ENCODE results near the gene FLNB.

FLNB gene

GRCh38 chr3:58074116-58074715, 66.0 kb downstream of the FLNB start:
- H3K4me3 ChIP-seq (ENCODE audit: low read length) = no peak overlapping the region
- no peaks in the 10 kb centered on the region for H3K9me3 ChIP-seq (ENCODE audit: insufficient read depth, low read depth, low read length)
- H3K27me3 ChIP-seq (ENCODE audit: insufficient read depth, low read length) = no peaks in the 10 kb centered on the region
- H3K9ac ChIP-seq (ENCODE audit: low read depth, low read length) = no peak overlapping the region
- H3K4me1 ChIP-seq (ENCODE audit: insufficient read depth, low read length) = no peaks in the 10 kb centered on the region; the same call in 1 of the 2 replicates
- WGBS = 88% methylated on average over 5 of the region's 5 CpGs
- H3K36me3 ChIP-seq (ENCODE audit: insufficient read depth, low read length) = peaks cover 26% of the 10 kb centered on the region
- no peak overlapping the region for H3K27ac ChIP-seq (ENCODE audit: low read depth, low read length)

- Histone ChIP-seq H3K9ac (ENCODE audit: low read depth, low read length) (no peak overlapping the region), H3K36me3 (ENCODE audit: insufficient read depth, low read length) (peaks cover 33% of the 10 kb centered on the region), H3K27me3 (ENCODE audit: insufficient read depth, low read length) (no peaks in the 10 kb centered on the region), H3K9me3 (ENCODE audit: insufficient read depth, low read depth, low read length) (no peaks in the 10 kb centered on the region), H3K4me3 (ENCODE audit: low read length) (no peak overlapping the region), H3K4me1 (ENCODE audit: insufficient read depth, low read length) (no peaks in the 10 kb centered on the region; the same call in 1 of the 2 replicates), H3K27ac (ENCODE audit: low read depth, low read length) (no peak overlapping the region)
- 87% methylated on average over 2 of the region's 2 CpGs for WGBS
Observed at GRCh38 chr3:58074997-58075396, 66.8 kb downstream of the FLNB start.

GRCh38 chr3:58077596-58078285, 69.5 kb downstream of the FLNB start:
- peaks cover 6% of the 10 kb centered on the region for H3K4me1 ChIP-seq (ENCODE audit: insufficient read depth, low read length)
- peaks cover 52% of the 10 kb centered on the region for H3K36me3 ChIP-seq (ENCODE audit: insufficient read depth, low read length)
- no peak overlapping the region for H3K27ac ChIP-seq (ENCODE audit: low read depth, low read length)
- H3K27me3 ChIP-seq (ENCODE audit: insufficient read depth, low read length) = no peaks in the 10 kb centered on the region
- H3K9me3 ChIP-seq (ENCODE audit: insufficient read depth, low read depth, low read length) = no peaks in the 10 kb centered on the region
- no peak overlapping the region for H3K9ac ChIP-seq (ENCODE audit: low read depth, low read length)
- no peak overlapping the region for H3K4me3 ChIP-seq (ENCODE audit: low read length)

GRCh38 chr3:58078610-58079009, 70.4 kb downstream of the FLNB start:
- no peak overlapping the region for H3K27ac ChIP-seq (ENCODE audit: low read depth, low read length)
- no peaks in the 10 kb centered on the region for H3K9me3 ChIP-seq (ENCODE audit: insufficient read depth, low read depth, low read length)
- 94% methylated on average over 4 of the region's 4 CpGs for WGBS
- H3K9ac ChIP-seq (ENCODE audit: low read depth, low read length) = no peak overlapping the region
- H3K27me3 ChIP-seq (ENCODE audit: insufficient read depth, low read length) = no peaks in the 10 kb centered on the region
- H3K4me1 ChIP-seq (ENCODE audit: insufficient read depth, low read length) = peaks cover 6% of the 10 kb centered on the region
- H3K36me3 ChIP-seq (ENCODE audit: insufficient read depth, low read length) = peaks cover 55% of the 10 kb centered on the region
- H3K4me3 ChIP-seq (ENCODE audit: low read length) = no peak overlapping the region

- Histone ChIP-seq H3K36me3 (ENCODE audit: insufficient read depth, low read length) (peaks cover 55% of the 10 kb centered on the region), H3K27ac (ENCODE audit: low read depth, low read length) (no peak overlapping the region)
- WGBS = 94% methylated on average over 9 of the region's 9 CpGs
Observed at GRCh38 chr3:58079773-58080172, 71.6 kb downstream of the FLNB start.

DNA sequence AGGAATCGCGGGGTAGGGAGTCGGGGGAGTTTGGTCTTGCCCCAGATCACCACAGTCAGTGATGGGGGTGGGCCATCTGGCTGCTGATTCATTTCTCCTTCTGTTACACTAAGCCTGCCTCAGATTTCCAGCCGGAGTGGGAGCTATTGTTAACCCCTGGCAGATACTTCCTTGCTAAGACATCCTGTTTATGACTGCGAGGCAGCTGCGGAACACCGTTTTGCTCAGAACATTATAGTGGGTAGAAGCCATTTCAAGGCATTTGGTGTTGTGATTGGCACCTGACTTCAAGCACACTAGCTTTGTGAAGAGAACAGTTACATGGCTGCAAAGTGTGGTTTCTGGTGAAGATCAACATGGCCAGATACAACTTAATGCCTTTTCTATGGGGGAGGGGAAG, 73.8 kb downstream of the FLNB start:
- WGBS = 84% methylated on average over 7 of the region's 7 CpGs
- Histone ChIP-seq H3K27ac (ENCODE audit: low read depth, low read length) (peak overlapping the region; percentile 41; the same call in 1 of the 2 replicates), H3K36me3 (ENCODE audit: insufficient read depth, low read length) (peaks cover 54% of the 10 kb centered on the region), H3K9me3 (ENCODE audit: insufficient read depth, low read depth, low read length) (no peaks in the 10 kb centered on the region), H3K9ac (ENCODE audit: low read depth, low read length) (peak overlapping the region; percentile 17; the same call in 1 of the 2 replicates), H3K4me3 (ENCODE audit: low read length) (no peak overlapping the region), H3K27me3 (ENCODE audit: insufficient read depth, low read length) (no peaks in the 10 kb centered on the region), H3K4me1 (ENCODE audit: insufficient read depth, low read length) (peaks cover 6% of the 10 kb centered on the region; the same call in 1 of the 2 replicates)

More at GRCh38 chr3:58079773-58080172, 71.6 kb downstream of the FLNB start:
- Histone ChIP-seq H3K9ac (ENCODE audit: low read depth, low read length) (no peak overlapping the region), H3K4me3 (ENCODE audit: low read length) (no peak overlapping the region), H3K27me3 (ENCODE audit: insufficient read depth, low read length) (no peaks in the 10 kb centered on the region), H3K9me3 (ENCODE audit: insufficient read depth, low read depth, low read length) (no peaks in the 10 kb centered on the region), H3K4me1 (ENCODE audit: insufficient read depth, low read length) (peaks cover 6% of the 10 kb centered on the region; the same call in 1 of the 2 replicates)

DNA sequence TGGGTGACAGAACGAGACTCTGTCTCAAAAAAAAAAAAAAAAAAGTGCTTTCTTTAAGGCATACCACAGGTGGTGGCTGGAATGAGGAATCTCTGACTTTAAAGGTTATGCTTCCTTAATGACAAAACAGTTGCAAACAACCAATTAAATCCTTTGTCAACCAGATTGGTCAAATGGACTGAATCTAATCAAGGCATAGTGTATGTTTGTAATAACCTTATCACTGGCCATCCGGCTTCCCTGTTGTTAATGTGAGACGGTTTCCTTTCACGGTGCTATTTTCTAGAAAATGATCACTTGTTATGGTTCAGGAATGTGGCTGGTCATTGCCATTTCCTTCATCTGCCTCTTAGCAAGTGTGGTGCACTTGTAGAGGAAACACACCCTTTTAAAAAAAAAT, 75.9 kb downstream of the FLNB start:
- Histone ChIP-seq H3K27ac (ENCODE audit: low read depth, low read length) (no peak overlapping the region), H3K9ac (ENCODE audit: low read depth, low read length) (no peak overlapping the region), H3K9me3 (ENCODE audit: insufficient read depth, low read depth, low read length) (no peaks in the 10 kb centered on the region), H3K4me3 (ENCODE audit: low read length) (no peak overlapping the region), H3K36me3 (ENCODE audit: insufficient read depth, low read length) (peaks cover 42% of the 10 kb centered on the region), H3K4me1 (ENCODE audit: insufficient read depth, low read length) (peaks cover 6% of the 10 kb centered on the region; the same call in 1 of the 2 replicates), H3K27me3 (ENCODE audit: insufficient read depth, low read length) (no peaks in the 10 kb centered on the region)
- WGBS = 99% methylated on average over 3 of the region's 4 CpGs

DNA sequence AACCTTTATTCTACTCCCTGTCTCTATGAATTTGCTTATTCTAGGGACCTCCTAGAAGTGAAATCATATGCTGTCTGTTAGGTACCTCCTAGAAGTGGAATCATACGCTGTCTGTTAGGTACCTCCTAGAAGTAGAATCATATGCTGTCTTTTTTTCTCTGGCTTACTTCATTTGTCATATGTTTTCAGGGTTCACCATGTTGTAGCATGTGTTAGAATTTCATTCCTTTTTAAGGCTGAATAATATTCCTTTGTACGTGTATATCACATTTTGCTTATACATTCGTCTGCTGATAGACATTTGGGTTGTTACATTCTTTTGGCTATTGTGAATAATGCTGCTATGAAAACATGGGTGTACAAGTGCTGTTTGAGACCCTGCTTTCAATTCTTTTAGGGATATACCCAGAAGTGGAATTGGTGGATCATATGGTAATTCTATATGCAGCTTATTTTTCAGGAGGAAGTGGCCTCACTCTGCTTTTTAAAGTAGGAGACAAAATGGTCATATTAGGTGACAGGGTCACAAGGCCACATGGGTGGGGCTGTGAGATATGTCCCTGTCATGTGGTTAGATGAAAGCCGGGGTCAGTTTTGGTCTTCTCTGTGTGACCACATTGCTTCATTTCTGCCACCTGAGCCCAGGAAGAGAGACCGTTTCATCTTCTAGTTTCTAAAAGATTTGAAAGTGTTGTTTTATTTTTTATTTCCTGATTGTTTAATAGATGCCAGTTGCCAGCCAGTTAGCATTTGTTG, 76.7 kb downstream of the FLNB start:
- H3K9me3 ChIP-seq (ENCODE audit: insufficient read depth, low read depth, low read length) = no peaks in the 10 kb centered on the region
- H3K27ac ChIP-seq (ENCODE audit: low read depth, low read length) = no peak overlapping the region
- H3K27me3 ChIP-seq (ENCODE audit: insufficient read depth, low read length) = no peaks in the 10 kb centered on the region
- H3K4me1 ChIP-seq (ENCODE audit: insufficient read depth, low read length) = peaks cover 6% of the 10 kb centered on the region; the same call in 1 of the 2 replicates
- H3K9ac ChIP-seq (ENCODE audit: low read depth, low read length) = no peak overlapping the region
- H3K4me3 ChIP-seq (ENCODE audit: low read length) = no peak overlapping the region
- 95% methylated on average over 5 of the region's 5 CpGs for WGBS
- peaks cover 39% of the 10 kb centered on the region for H3K36me3 ChIP-seq (ENCODE audit: insufficient read depth, low read length)

GRCh38 chr3:58085616-58086015, 77.4 kb downstream of the FLNB start:
- 91% methylated on average over 6 of the region's 6 CpGs for WGBS
- Histone ChIP-seq H3K4me1 (ENCODE audit: insufficient read depth, low read length) (peaks cover 6% of the 10 kb centered on the region; the same call in 1 of the 2 replicates), H3K27me3 (ENCODE audit: insufficient read depth, low read length) (no peaks in the 10 kb centered on the region), H3K27ac (ENCODE audit: low read depth, low read length) (no peak overlapping the region), H3K9ac (ENCODE audit: low read depth, low read length) (no peak overlapping the region), H3K36me3 (ENCODE audit: insufficient read depth, low read length) (peaks cover 40% of the 10 kb centered on the region), H3K4me3 (ENCODE audit: low read length) (no peak overlapping the region), H3K9me3 (ENCODE audit: insufficient read depth, low read depth, low read length) (no peaks in the 10 kb centered on the region)

DNA sequence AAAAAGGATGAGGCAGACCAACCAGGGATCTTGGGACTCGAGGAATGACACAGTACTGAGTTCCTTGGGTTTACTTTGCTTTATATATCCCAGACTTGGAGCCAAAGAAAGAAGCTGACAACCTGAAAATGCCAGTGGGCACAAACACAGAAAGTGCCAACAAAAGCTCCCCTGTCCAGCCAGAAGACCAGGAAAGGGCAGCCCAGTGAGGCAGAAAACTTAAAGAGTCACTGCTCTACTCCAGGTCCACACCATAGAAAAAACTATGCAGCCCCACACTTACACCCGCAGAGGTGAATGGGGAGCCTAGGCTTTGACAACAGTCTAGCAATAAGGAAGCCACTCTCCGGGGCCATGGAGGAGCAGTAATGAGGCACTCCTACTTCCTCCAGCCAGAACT, 80.3 kb downstream of the FLNB start:
- H3K36me3 ChIP-seq (ENCODE audit: insufficient read depth, low read length) = peaks cover 27% of the 10 kb centered on the region
- no peaks in the 10 kb centered on the region for H3K9me3 ChIP-seq (ENCODE audit: insufficient read depth, low read depth, low read length)
- no peak overlapping the region for H3K4me3 ChIP-seq (ENCODE audit: low read length)
- no peak overlapping the region for H3K9ac ChIP-seq (ENCODE audit: low read depth, low read length)
- no peaks in the 10 kb centered on the region for H3K27me3 ChIP-seq (ENCODE audit: insufficient read depth, low read length)
- H3K4me1 ChIP-seq (ENCODE audit: insufficient read depth, low read length) = no peaks in the 10 kb centered on the region
- WGBS = 93% methylated on average over 3 of the region's 3 CpGs
- H3K27ac ChIP-seq (ENCODE audit: low read depth, low read length) = no peak overlapping the region

GRCh38 chr3:58090351-58090750, 82.1 kb downstream of the FLNB start:
- no peak overlapping the region for H3K9ac ChIP-seq (ENCODE audit: low read depth, low read length)
- H3K4me1 ChIP-seq (ENCODE audit: insufficient read depth, low read length) = no peaks in the 10 kb centered on the region
- WGBS = 100% methylated on average over 5 of the region's 5 CpGs
- no peak overlapping the region for H3K27ac ChIP-seq (ENCODE audit: low read depth, low read length)
- no peaks in the 10 kb centered on the region for H3K9me3 ChIP-seq (ENCODE audit: insufficient read depth, low read depth, low read length)
- peaks cover 40% of the 10 kb centered on the region for H3K36me3 ChIP-seq (ENCODE audit: insufficient read depth, low read length)
- no peak overlapping the region for H3K4me3 ChIP-seq (ENCODE audit: low read length)
- no peaks in the 10 kb centered on the region for H3K27me3 ChIP-seq (ENCODE audit: insufficient read depth, low read length)

All from HUES64 (cell line).